ENCODE results near the gene KDM4C. TPM values are rescaled to one million over a fixed set of nuclear protein-coding genes. Genes with fewer than 3 reads are reported as not detected.

The KDM4C gene
- total and polyA plus RNA-seq, 11 donors: 4.4 to 19.9 (median 13.3) TPM

DNA sequence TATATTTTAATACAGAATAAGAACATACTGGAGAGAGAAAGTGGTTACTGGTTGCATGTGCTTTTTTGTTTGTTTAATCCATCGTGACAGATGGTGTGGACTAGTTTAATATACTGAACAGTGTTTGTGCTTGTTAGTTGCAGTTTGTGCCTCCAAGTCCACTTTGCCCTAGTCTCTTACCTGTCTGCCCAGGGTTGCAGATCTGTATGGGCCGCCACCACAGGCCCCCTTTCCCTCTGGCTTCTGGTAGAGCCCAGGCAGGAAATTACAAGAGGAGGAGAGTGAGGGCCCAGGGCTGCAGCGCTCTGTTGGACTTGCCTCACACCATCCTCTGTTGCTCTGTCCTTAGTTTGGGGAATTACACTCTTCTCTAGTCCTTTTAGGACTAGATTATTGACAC is 166.4 kb downstream of the KDM4C start:
- Histone ChIP-seq H3K27me3 (no peaks in the 10 kb centered on the region), H3K27ac (no peak overlapping the region), H3K4me1 (peaks cover 0 to 18% (median 3%) of the 10 kb centered on the region in 12 donors), H3K4me3 (no peak overlapping the region), H3K9me3 (no peaks in the 10 kb centered on the region), H3K36me3 (peaks cover 0 to 4% (median 0%) of the 10 kb centered on the region in 9 donors)
- TF ChIP-seq, protein P1, sequence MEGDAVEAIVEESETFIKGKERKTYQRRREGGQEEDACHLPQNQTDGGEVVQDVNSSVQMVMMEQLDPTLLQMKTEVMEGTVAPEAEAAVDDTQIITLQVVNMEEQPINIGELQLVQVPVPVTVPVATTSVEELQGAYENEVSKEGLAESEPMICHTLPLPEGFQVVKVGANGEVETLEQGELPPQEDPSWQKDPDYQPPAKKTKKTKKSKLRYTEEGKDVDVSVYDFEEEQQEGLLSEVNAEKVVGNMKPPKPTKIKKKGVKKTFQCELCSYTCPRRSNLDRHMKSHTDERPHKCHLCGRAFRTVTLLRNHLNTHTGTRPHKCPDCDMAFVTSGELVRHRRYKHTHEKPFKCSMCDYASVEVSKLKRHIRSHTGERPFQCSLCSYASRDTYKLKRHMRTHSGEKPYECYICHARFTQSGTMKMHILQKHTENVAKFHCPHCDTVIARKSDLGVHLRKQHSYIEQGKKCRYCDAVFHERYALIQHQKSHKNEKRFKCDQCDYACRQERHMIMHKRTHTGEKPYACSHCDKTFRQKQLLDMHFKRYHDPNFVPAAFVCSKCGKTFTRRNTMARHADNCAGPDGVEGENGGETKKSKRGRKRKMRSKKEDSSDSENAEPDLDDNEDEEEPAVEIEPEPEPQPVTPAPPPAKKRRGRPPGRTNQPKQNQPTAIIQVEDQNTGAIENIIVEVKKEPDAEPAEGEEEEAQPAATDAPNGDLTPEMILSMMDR (IDR thresholded peaks at IDR 0.05): no peak
- TF ChIP-seq POLR2A (IDR thresholded peaks at IDR 0.05): no peak
- intact Hi-C loops (cut with DNase I): loop anchor here in 1 of 10 donors (5.0 kb wide), 1 partner anchor 43 kb away; no protein-coding TSS in a partner anchor
- WGBS, 4 donors: 75 to 95% (median 84%) methylated on average over 3 of the region's 3 CpGs
- ATAC-seq (no peak), DNase-seq (no peak)

DNA sequence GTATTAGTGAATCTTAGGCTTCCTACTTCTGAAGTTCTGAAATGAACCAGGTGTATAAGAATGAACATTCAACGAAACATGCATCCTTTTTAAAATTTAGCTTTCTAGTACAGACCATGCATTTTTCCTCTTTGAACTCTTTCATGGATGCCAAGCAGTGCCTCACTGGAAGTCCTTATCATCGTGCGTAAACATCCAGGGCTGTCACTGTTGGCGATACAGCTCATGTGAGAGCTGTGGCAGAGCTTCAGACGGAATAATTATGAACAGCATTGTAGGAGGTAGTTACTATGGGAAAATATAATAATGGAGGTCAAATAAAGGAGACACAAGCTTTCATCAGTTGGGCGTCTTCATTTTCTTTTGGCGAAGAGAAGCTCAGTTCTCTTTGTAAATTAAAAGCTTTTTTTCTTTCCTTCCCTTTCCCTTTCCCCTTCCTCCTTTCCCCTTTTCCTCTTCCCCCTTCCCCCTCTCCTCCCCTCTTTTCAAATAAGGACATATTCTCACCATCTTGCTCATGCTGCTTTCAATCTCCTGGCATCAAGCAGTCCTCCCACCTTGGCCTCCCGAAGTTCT is 167.3 kb downstream of the KDM4C start:
- intact Hi-C loops (cut with DNase I): loop anchor here in 1 of 10 donors (5.0 kb wide), 1 partner anchor 42 kb away; no protein-coding TSS in a partner anchor
- Histone ChIP-seq H3K4me3 (no peak overlapping the region), H3K27ac (no peak overlapping the region), H3K9me3 (no peaks in the 10 kb centered on the region), H3K36me3 (peaks cover 0 to 4% (median 0%) of the 10 kb centered on the region in 9 donors), H3K4me1 (peaks cover 0 to 18% (median 3%) of the 10 kb centered on the region in 12 donors), H3K27me3 (no peaks in the 10 kb centered on the region)
- 59 to 70% (median 64%) methylated on average over 8 of the region's 8 CpGs for WGBS, 4 donors
- TF ChIP-seq, protein P1 (IDR thresholded peaks at IDR 0.05): no peak
- no peak for TF ChIP-seq POLR2A (IDR thresholded peaks at IDR 0.05)
- ATAC-seq (peak in 3 of 4 donors; percentile 55 to 79 (median 64)), DNase-seq (peak in 1 of 5 donors; percentile 35)

DNA sequence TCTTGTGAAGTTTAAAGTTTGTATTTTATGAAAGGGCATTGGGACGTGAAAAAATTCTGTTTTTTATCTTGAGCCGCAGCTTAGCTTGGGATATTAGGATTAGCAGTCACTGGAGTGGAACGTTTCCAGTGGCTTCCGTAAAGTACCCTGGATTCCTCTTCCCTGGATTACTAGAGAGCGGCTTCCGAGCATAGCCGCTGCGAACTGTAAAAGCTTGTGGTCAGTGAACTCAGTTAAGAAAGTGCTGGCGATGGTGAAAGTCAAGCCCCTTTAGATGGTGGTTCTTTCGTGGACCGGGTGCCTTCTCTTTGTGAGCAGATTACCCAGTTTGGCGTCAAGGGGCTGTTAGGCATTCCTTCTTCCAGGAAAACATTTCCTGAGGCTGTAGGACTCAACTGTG is 168.1 kb downstream of the KDM4C start:
- intact Hi-C loops (cut with DNase I): no loop called here
- DNase-seq: no peak
- H3K27ac ChIP-seq: no peak overlapping the region
- peaks cover 0 to 4% (median 0%) of the 10 kb centered on the region in 9 donors for H3K36me3 ChIP-seq
- ATAC-seq: no peak
- H3K4me3 ChIP-seq: no peak overlapping the region
- H3K27me3 ChIP-seq: no peaks in the 10 kb centered on the region
- no peak for TF ChIP-seq POLR2A (IDR thresholded peaks at IDR 0.05)
- TF ChIP-seq, protein P1 (IDR thresholded peaks at IDR 0.05): no peak
- 89 to 95% (median 94%) methylated on average over 12 of the region's 12 CpGs for WGBS, 4 donors
- H3K4me1 ChIP-seq: peaks cover 0 to 18% (median 3%) of the 10 kb centered on the region in 12 donors
- no peaks in the 10 kb centered on the region for H3K9me3 ChIP-seq

GRCh38 chr9:6926436-6926835 is 168.7 kb downstream of the KDM4C start:
- no peak for ATAC-seq
- 70 to 84% (median 78%) methylated on average over 4 of the region's 4 CpGs for WGBS, 4 donors
- Histone ChIP-seq H3K27me3 (no peaks in the 10 kb centered on the region), H3K27ac (no peak overlapping the region), H3K36me3 (peaks cover 0 to under 1% (median 0%) of the 10 kb centered on the region in 9 donors), H3K4me3 (no peak overlapping the region), H3K4me1 (peaks cover 0 to 20% (median 5%) of the 10 kb centered on the region in 12 donors), H3K9me3 (no peaks in the 10 kb centered on the region)
- intact Hi-C loops (cut with DNase I): no loop called here
- DNase-seq: no peak
- TF ChIP-seq, protein P1 (IDR thresholded peaks at IDR 0.05): no peak
- TF ChIP-seq POLR2A (IDR thresholded peaks at IDR 0.05): no peak

Data from heart left ventricle (tissue), 16 donors.